Activated gamma-delta T cell treated with Interleukin-2 at 50 U/mL for 16 hours (primary cell): ENCODE data around the gene CFAP410.
"Not testable (repeated sequence)": the region's sequence is repeated elsewhere in the genome, so short reads cannot be mapped to it uniquely, and the experiment has no call there.

ENCODE experiments used
- DNase-seq: peaks from one replicate; pipeline ENCODE4 v3.0.0-alpha.2; 2020

Gene CFAP410

DNA sequence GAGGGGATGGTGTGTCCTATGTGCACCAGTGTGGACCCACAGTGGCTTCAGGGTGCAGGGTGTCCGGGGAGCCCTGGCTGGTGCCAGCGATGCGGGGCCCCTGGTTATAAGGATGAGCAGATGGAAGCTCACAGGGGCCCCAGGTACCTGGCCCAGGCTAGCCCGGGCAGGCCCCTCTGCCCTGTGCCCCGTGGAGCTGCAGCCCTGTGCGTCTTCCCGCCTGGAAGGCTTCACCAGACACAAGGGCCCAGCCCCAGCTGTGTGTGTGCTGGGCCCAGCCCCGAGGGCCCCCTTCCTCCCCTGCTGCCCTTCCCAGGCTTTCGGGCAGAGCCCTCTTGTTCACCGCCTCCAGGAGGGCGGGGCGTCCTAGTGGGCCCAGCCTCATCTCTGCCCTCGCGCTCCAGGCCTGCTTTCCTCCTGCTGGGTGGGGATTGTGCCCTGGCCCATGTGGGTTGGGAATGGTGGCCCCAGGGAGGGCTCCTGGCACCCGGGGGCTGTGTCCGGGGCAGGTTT, 23.4 kb downstream of the CFAP410 start:
- DNase-seq: no peak

DNA sequence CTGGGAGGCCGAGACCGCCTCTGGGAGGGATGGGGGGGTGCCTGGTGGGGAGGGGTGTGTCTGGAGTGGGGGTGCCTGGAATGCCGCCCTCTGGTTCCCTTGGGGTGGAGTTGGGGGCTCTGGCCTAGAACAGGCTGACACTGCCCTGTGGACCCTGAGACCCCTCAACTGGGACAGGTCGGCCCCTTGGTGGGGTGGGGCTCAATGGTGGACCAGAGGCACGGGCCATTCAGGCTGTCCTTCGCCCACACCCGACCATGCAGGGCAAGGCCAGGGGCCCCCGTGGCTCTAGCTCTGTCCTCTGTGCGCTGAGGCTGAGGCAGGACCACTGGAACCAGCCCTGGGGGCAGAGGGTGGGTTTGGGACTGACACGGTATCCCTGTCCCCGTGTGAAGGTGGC, 24.6 kb downstream of the CFAP410 start:
- no peak for DNase-seq

DNA sequence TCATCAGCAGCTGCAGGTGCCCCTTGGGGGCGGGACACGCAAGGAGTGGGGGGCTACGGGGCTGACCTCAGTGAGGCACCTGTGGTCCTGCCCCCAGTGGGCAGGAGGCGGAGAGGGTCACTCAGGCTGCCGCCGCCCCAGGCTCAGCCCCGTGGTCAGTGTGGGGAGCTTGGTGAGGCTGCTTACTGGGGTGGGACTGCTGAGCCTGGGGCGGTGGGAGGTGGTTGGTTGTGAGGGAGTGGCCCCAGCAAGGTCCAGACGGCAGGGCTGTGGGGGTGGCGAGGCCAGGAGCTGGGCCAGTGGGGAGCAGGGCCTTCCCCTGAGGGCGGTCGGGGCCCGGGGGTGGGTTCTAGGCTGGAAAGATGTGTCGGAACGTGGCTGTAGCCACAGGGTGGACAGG, 25.1 kb downstream of the CFAP410 start:
- DNase-seq: no peak

DNA sequence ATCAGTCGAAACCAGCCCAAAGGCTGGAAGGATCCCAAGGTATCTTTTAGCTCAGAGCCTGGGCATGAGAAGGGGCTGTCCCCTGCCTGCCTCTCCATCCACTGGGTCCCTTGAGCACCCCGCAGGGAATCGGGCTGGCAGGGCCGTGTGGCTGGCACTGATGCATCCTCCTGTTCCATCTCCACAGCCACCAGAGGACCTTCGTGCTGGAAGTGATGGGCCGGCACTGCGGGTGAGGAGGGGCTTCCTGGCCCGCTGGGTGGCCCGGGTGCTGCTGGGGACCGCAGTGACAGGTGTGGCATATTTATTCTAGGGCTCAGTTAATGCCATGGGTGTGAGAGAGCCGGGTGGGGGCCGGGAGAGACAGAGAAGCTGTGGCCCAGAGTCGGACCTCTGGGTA, 25.7 kb downstream of the CFAP410 start:
- DNase-seq: no peak

DNA sequence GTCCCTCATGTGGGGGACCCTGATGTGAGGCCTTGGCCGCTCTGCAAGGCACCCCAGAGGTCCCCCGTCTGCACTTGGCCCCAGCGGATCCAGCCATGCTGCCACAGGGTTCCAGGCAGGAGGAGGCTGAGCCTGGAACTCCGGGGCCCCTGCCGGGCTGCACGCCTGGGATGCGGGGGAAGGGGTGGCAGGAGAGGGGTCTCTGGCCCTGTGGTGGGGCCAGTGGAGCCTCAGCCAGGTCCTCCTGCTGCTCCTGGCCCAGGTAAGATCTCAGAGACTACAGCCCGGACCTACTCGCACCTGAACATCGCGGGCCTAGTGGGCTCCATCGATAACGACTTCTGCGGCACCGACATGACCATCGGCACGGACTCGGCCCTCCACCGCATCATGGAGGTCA, 26.5 kb downstream of the CFAP410 start:
- DNase-seq: no peak

DNA sequence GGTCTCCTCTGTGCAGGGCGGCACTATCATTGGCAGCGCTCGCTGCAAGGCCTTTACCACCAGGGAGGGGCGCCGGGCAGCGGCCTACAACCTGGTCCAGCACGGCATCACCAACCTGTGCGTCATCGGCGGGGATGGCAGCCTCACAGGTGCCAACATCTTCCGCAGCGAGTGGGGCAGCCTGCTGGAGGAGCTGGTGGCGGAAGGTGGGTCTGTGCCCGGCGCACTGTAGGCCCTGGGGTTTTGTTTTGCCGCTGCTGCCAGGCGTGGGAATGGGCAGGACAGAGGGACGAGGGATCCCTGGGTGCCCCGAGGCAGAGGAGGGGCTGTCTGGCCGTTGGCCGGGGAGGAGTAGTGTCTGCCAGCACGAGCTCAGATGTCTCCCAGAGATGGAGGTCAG, 27.1 kb downstream of the CFAP410 start:
- no peak for DNase-seq

DNA sequence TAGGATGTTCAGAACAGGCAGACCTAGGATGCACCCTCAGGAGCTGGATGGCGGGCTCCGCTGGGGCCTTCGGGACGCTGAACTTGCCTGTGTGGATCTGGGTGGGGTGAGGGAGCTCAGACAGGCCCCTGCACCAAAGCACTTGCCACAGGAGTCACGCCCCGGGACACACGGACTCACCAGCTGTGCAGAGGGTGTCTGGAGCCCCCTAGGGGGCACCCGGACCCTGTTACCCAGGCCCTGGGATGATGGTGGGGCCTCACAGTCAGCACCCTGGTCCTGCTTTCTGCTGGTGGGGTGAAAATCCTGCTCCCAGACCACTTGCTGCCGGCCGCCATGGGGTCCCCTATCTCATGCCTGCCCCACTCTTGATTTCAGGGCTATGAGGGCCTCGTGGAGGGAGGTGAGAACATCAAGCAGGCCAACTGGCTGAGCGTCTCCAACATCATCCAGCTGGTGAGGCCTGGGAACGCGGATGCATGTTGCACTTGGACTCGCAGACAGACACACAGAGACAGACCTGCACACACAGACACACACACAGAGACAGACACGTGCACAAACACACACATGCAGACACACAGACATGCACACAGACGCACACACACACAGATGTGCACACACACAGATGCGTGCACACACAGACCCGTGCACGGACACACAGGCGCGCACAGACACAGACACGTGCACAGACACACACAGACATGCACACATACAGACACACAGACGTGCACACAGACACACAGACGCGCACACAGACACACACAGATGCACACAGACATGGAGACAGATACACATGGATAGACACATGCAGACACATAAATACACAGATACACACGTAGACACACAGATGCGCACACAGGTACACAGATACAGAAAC, 28.3 kb downstream of the CFAP410 start:
- no peak for DNase-seq

DNA sequence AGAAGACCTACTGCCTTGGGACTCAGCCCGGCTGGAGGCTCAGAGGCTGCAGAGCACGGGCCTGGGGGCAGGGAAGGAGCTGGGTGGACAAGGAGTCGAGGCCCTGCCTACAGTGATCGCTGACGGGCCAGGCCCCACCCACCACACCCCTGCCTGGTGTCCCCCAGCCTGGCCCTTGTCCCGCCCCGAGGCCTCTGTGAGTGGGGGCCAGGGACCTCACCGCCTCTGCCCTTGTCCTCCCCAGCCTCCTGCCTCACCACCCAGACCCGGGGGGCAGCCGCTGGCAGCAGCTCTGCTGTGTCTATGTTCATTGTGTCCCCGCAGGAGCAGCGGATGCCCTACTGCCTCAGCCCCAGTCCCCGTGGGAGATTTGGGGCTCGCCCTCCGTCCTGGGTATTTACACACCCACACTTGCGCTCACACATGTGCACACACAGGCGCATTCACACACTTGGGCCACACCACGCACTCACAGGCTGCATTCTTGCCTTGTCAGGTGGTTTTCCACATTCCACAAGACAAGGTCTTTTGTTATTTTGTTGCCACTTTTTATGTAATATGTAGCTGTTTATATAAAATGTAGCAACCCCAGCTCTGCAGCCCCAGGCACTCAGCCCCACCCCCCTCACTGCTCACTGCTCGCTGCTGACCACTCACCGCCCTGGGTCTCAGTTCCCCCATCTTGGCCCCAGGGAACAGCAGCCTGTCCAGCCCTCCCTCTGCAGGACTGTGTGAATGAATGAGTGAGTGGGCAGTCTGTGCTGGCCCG, 32.1 kb downstream of the CFAP410 start:
- no peak for DNase-seq

DNA sequence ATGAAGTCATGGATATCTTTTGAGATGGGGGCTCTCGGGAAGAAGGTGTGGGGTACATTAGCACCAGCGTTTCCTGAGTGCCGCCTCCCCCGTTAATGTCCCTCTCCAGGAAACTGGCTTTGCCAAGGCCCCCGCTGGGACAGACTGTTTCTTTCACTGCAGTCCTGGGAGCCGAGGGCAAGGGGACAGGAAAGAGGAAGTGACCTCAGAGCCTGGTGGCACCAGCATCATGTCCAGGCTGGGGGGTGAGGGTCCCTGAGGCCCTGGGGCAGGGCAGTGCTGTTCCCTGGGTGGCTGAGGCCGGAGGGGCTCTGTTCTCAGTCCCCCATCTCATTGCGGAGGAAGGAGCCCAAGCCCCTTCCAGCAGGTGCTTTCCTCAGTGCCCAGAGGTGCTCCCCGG, 33.5 kb downstream of the CFAP410 start:
- DNase-seq: no peak

DNA sequence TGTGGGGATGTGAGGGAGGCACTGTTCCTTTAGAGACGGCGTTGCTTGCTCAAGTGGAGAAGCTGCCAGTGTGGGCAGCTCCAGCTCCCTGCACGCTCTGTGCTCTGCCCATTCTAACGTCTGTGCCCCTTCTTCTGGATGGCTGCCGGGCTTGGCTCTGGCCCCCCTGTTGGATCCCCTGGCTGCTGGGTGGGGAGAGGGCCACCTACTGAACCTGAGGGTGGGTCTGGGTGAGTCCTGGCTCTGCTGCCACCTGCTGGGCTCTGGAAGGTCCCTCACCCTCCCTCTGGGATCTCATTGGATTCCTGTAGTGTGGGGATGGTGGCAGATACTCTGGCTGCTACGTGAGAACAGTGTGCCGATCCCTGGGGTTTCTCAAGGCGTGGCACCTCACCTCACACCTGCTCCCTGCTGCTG, 34.3 kb downstream of the CFAP410 start:
- DNase-seq: peak; percentile 37

DNA sequence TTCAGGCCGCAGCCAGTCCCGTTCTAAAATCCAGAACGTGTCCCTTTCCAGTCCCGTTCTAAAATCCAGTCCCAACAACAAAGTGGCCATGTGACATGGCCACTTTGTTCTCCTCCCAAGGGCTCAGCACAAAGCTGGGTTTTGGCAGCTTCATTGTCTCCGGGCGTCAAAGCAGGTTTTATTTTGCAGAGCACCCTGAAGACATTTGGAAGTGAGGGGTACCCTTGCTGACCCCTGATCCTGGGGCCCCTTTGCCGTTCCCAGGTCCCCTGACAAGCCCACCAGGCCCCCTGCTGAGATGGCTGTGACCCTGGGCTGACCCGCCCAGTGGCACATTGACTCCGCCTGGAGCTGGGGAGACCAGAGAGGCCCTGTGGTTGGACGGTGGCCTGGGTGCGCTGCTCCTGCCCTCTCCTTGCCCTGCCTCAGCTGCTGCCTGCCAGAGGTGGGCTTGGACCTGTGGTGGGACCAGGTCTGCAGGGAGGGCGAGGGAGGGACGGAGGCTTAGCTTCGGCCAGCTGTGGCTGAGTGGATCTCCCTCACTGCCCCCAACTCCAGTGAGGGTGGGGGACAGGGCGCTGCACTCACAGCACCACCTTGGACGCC, 35.1 kb downstream of the CFAP410 start:
- no peak for DNase-seq

DNA sequence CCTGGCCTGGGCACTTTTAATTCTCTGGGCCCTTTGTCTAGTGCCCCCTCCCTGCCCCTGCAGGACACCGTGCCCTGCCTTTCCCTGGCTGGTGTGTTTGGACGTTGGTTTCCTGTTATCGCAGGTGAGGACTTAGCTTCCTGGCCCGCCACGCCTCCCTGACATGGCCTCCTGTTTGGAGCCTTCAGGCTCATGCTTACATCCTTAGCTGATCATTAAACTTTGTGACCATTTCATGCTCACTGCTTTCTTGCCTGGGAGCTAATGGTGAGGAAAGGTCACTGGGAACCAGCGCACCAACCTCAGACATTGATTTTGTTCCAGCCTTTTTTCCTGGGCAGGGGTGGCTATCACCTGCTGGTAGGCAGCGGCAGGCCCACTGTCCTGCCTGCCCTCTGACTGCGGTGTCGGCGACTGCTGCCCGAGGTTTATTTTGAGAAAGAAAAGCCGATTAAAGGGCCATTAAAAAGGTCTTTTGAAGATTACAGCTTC, 35.7 kb downstream of the CFAP410 start:
- DNase-seq: no peak

DNA sequence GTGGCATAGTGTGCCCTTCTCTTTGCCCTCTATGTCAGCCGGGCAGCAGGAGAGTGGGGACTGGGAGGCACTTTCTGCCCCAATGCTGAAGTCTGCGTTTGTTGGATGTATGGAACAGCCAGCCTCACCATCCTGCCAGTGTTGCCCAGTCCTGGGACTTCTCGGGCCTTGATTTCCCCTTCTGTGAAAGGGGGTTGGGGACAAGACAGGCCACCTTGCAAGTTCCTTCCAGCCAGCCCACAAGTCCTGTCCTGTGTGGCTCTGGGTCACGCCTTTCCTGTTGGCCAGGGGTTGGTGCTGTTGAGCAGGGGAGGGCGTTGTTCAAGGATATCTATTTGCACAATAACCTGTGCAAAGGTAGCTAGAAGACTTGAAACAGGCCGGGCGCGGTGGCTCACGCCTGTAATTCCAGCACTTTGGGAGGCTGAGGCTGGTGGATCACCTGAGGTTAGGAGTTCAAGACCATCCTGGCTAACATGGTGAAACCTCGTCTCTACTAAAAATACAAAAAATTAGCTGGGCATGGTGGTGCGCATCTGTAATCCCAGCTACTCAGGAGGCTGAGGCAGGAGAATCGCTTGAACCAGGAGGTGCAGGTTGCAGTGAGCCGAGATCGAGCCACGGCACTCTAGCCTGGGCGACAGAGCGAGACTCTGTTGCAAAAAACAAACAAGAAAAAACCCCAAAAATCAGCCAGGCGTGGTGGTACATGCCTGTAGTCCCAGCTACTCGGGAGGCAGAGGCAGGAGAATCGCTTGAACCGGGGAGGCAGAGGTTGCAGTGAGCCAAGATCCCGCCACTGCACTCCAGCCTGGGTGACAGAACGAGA, 36.4 kb downstream of the CFAP410 start:
- not testable (repeated sequence) for DNase-seq

DNA sequence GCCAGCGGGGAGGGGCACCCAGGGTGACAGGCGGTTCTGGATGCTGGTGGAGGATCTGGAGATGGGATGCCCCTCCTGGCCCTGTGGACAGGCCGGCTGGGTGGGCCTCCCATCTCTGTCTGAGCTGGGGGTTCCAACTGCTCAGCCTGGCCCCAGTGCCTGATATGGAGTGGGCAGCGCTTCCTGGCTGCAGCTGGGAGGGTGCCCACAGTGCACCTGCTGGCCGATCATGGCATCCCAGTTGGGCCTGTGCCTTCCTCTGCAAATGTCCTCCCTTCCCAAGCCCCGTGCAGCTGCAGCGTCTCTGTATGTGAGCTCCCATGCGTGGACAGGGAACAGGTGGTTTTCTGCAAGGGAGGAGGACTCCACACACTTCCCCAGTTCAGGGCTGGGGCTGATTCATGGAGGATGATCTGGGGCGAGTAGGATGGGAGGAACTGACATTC, 37.2 kb downstream of the CFAP410 start:
- DNase-seq: no peak

DNA sequence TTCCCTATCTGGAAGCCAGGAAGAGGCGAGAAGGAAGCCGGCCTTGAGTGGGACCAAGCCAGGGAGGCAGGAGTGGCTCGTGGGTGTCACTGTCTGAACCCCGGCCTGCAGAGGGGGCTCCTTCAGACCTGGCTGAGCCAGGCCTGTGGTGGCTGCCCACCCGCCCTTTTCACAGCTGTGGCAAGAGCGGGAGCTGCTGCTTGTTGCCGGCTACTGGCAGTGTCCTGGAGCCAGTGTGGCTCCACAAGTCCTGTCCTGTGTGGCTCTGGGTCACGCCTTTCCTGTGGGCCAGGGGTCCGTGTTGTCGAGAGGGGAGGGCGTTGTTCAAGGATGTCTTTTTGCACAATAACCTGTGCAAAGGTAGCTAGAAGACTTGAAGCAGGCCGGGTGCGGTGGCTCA, 38.0 kb downstream of the CFAP410 start:
- DNase-seq: no peak

DNA sequence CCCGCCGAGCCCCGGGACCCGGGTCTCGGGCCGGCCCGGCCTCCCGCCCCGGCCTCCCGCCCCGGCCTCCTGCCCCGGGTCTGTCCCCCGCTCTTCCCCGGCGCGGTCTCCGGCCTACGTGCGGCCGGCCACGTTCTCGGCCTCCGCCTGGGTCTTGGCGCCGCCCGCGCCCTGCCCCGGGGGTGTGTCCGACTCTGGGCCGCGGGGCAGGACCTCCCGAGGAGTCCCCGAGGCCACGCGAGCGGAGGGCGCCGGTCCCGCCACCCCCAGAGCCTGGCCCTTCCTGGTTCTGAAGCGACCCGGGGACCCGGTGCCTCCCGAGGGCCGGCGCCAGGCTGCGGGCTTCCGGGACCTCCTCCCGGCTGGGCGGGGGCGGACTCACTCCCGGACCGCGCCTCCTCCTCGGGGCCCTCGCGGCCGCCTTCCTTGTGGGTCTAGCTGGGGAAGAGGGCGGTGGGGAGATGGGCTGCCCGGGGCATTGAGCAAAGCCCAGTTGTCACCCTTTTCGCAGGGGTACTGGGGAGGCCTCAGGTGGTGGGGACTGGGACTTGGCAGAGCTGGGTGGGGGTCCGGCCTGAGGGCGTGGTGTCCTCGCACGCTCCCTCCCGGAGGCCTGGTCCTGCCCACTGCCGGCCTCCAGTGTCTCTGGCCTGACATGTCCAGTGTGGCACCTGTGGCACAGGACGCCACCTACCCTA, 38.8 kb downstream of the CFAP410 start:
- DNase-seq: peak; percentile 55

DNA sequence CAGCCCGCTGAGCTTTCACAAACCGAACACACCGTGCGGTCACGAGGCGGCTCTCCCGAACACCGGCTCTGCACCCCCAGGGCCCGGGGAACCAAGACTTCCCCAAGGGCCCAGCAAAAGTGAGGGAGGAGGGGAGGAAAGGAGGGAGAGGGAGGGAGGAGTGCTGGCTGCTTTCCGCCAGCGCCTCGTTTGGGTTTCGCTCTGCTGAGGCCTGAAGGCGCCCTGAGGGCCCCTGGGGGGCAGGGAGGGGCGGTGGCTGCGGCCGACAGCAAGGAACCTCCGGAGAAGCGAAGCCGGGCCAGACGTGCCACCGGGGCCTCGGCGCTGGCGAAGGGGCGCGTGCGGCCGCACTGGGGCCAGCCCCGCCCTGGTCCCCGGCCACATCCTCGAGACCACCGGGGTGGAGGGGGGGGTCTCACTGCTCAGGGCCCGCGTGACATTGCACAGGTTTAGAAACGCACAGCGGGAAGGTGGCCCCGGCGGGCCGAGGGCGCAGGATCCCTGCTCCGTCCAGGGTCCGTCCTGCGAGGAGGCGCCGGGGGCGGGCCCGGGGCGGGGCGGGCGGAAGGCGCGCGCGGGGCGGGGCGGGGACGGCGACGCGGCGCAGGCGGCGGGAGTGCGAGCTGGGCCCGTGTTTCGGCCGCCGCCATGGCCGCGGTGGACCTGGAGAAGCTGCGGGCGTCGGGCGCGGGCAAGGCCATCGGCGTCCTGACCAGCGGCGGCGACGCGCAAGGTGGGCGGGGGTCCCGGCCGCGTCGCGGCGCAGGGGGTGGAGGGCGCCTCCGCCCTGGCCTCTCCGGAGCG, 39.5 kb downstream of the CFAP410 start, which contains the start of gene PFKL:
Gene PFKL (plus strand): TSS at position 596 of the 804 bp plus-strand sequence. CDS start 53 bp downstream, at position 649.
- DNase-seq: peak; percentile 42

DNA sequence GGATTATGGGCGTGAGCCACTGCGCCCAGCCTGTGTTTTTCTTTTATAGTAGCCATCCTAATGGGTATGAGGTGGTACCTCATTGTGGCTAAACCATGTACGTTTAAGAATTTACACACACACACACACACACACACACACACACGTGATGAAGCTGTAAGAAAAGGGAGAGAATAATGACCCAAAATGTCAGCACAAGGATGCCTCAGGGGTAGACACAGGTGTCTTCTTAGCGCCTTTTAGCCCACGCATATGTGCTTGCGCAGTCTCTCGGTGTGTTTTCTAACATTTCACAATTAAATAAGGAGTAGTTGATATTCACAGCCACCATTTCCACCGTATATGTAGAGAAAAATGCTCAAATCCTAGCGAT, 40.1 kb downstream of the CFAP410 start:
- no peak for DNase-seq

DNA sequence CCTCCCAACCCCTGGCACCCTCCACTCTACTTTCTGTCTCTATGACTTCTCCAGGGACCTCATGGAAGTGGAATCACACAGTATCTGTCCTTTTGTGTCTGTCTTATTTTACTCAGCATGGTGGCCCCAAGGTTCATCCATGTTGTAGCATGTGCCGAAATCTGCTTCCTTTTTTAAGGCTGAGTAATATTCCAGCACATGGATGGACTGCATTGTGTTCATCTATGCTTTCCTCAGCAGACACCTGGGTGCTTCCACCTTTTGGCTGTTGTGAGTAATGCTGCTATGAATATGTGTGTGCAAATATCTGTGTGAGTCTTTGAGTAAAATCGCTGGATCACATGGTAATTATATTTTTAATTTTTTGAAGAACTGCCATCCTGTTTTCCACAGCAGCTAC, 40.9 kb downstream of the CFAP410 start:
- DNase-seq: no peak

DNA sequence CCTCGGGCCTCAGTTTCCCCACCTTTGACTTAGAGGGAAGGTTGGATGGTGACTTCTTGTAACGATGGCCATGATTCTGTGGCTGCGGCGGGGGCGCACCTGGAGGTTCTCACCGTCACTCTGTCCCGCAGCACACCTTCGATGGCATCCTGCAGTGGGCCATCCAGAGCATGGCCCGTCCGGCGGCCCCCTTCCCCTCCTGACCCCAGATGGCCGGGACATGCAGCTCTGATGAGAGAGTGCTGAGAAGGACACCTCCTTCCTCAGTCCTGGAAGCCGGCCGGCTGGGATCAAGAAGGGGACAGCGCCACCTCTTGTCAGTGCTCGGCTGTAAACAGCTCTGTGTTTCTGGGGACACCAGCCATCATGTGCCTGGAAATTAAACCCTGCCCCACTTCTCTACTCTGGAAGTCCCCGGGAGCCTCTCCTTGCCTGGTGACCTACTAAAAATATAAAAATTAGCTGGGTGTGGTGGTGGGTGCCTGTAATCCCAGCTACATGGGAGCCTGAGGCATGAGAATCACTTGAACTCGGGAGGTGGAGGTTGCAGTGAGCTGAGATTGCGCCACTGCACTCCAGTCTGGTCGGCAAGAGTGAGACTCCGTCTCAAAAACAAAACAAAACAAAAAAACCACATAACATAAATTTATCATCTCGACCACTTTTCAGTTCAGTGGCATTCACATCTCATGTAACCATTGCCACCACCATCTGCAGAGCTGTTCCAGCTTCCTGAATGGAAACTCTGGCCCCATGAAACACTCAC, 41.5 kb downstream of the CFAP410 start:
- DNase-seq: peak; percentile 64
